HepG2 (cell line): ENCODE measurements around the gene POLR3GL. TPM values are rescaled to one million over a fixed set of nuclear protein-coding genes. Genes with fewer than 3 reads are reported as not detected.

ENCODE experiments used
- DRAP1 ChIP-seq: IDR thresholded peaks from 2 replicates; pipeline ENCODE4 v1.6.1; 2016; ENCODE audit warnings: missing genetic modification reagents, missing compliant biosample characterization
- GATAD1 ChIP-seq: IDR thresholded peaks from 2 replicates; pipeline ENCODE4 v1.6.1; 2016; ENCODE audit warnings: missing genetic modification reagents, missing compliant biosample characterization
- KLF12 ChIP-seq: sonication (generic); formaldehyde crosslinking; IDR thresholded peaks from 2 replicates; pipeline ENCODE4 v1.4.0; 2020; ENCODE audit warnings: missing genetic modification reagents, borderline replicate concordance
- KLF9 ChIP-seq: IDR thresholded peaks from 2 replicates; pipeline ENCODE4 v1.6.1; 2016; ENCODE audit warnings: low read depth
- SNRNP70 ChIP-seq: fragments of 200-400 bp; formaldehyde crosslinking; IDR thresholded peaks from 2 replicates; pipeline ENCODE4 v1.6.1; 2017; ENCODE audit warnings: mild to moderate bottlenecking, low read depth, low read length, moderate library complexity
- TCF7L2 ChIP-seq: IDR thresholded peaks from 2 replicates; pipeline ENCODE4 v1.6.1; 2011; ENCODE audit warnings: mild to moderate bottlenecking, low read depth, low read length, moderate library complexity
- THAP8 ChIP-seq: sonication (generic); formaldehyde crosslinking; IDR thresholded peaks from 2 replicates; pipeline ENCODE4 v1.5.1; 2020; ENCODE audit warnings: missing genetic modification reagents, mild to moderate bottlenecking, borderline replicate concordance
- ZBTB40 ChIP-seq, 2 experiments: fragments of 450-650 bp in 1 of 2; sonication (generic) in 1 of 2; formaldehyde crosslinking in 1 of 2; IDR thresholded peaks; 2 replicates each; pipeline versions ENCODE4 v1.6.1 to v1.8.0; 2016 to 2022; ENCODE audit warnings: antibody characterized with exemption in 1 of 2, mild to moderate bottlenecking in 1 of 2, missing genetic modification reagents in 1 of 2
- ZNF501 ChIP-seq: sonication (generic); formaldehyde crosslinking; IDR thresholded peaks from 2 replicates; pipeline ENCODE4 v1.5.1; 2020; ENCODE audit warnings: mild to moderate bottlenecking, moderate library complexity, missing genetic modification reagents
- ZNF710 ChIP-seq: sonication (generic); formaldehyde crosslinking; IDR thresholded peaks from 2 replicates; pipeline ENCODE4 v1.5.0; 2020; ENCODE audit warnings: mild to moderate bottlenecking, missing genetic modification reagents, borderline replicate concordance
- polyA plus RNA-seq, 8 experiments: library from polyadenylated mRNA; depleted of rRNA in 3 of 8; stranded (reverse) in 7 of 8; unstranded in 1 of 8; fragments of >200 nt; fragmentation: Illumina TruSeq in 4 of 8; extraction: Trizol in 4 of 8; gene quantifications; 2 replicates each; pipeline versions ENCODE4 v1.2.1 to v1.2.3, GENCODE V29; 2011 to 2016; ENCODE audit warnings: low read depth in 4 of 8, missing spikeins in 1 of 8, mixed read lengths in 1 of 8; ENCODE audit not compliant: insufficient read depth in 1 of 8
- total RNA-seq, 5 experiments: library from RNA; depleted of rRNA; stranded (reverse); fragments of >200 nt; fragmentation: Illumina TruSeq; extraction: Trizol; gene quantifications; 2 replicates each; pipeline ENCODE4 v1.2.3, GENCODE V29; 2016; ENCODE audit warnings: low read depth in 1 of 5

The POLR3GL gene
- total and polyA plus RNA-seq, 2 of the 13 experiments (the other 11 are each of a cell fraction or from before 2014, with no cell fraction given), result 11.5 to 12.4 TPM

GRCh38 chr1:145927063-145927886 is 37.2 kb upstream of the POLR3GL start, which contains the start of gene RBM8A (continued):
- 0 out of 2 replicates have a peak, but pooled peaks have one; percentile 60 for TF ChIP-seq ZNF710
- TF ChIP-seq TCF7L2, result no peak
- no peak for TF ChIP-seq ZBTB40 (IDR thresholded peaks at IDR 0.05)
- TF ChIP-seq ZBTB40 (CRISPR knock-in tag; IDR thresholded peaks at IDR 0.05), result no peak; the same call in 1 of the 2 replicates
- TF ChIP-seq KLF9 (CRISPR knock-in tag), result 0 out of 2 replicates have a peak, but pooled peaks have one; percentile 52
- TF ChIP-seq GATAD1, result peak; percentile 97
- TF ChIP-seq SNRNP70, result no peak
- TF ChIP-seq KLF12, result 0 out of 2 replicates have a peak, but pooled peaks have one; percentile 39
- TF ChIP-seq DRAP1 (CRISPR knock-in tag), result peak; percentile 89
- TF ChIP-seq THAP8 (CRISPR knock-in tag), result no peak
- TF ChIP-seq ZNF501 (CRISPR knock-in tag), result peak; percentile 95
